ENCODE measurements around the gene TGDS.
"Not testable (repeated sequence)": the region's sequence is repeated elsewhere in the genome, so short reads cannot be mapped to it uniquely, and the experiment has no call there.

The TGDS gene, protein sequence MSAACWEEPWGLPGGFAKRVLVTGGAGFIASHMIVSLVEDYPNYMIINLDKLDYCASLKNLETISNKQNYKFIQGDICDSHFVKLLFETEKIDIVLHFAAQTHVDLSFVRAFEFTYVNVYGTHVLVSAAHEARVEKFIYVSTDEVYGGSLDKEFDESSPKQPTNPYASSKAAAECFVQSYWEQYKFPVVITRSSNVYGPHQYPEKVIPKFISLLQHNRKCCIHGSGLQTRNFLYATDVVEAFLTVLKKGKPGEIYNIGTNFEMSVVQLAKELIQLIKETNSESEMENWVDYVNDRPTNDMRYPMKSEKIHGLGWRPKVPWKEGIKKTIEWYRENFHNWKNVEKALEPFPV

DNA sequence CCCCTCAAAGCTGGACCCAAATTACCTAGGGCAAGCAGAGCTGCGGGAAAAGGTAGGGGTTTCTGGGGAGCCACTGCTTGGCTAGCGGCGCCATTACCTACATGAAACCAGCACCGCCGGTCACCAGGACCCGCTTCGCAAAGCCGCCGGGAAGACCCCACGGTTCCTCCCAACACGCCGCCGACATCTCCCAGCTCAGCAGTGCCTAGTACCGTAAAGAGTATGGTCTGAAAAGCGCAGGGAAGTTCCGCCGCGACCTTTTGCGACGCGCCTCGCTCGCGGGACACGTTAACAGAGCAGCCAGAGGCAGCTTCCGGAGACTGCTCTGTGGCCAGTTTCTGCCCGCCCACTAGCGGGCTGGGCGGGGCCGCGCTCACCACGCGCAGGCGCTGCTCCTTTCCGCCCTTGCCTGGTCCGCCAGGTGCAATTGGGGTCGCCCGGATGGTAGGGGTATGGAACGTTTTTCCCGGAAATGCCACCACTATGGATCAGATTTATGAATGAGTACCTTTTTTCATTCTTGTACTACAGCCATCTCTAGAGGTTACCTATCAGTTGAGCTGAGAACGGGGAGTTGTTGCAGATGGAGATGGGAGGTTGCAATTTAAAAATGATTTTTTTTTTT is at the start of gene TGDS:
Gene TGDS (minus strand): TSS at position 203 of the 625 bp plus-strand sequence. CDS start 16 bp downstream, at position 187.
- peak; percentile 96 for DNase-seq (ENCODE audit: low read depth, low spot score)

DNA sequence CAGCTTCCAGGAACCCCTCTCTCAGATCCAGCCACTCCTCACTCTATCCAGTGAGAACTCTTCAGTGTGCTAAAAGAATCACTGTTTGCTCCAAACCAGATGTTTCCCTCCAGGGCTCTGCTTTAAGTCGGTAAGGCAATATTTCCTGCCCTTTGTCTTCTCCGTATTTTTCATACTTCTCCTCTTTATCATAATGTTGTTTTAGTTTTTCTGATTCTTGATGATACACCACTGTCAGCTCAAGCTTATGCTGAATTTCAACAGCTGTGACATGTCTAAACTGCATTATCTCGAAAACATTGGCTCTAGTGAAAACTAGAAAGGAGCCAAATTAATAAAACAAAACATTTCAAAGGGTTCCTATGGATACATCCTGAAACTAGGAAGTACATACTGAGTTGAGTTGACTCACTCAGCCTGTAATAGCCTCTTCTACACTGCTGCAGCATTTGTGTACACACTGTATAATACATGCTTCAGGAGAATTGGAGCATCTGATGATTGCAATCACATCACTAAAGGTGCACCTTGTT is 45.5 kb upstream of the TGDS start:
- DNase-seq (ENCODE audit: low read depth, low spot score) = peak; percentile 32

GRCh38 chr13:94640721-94641120 is 44.8 kb upstream of the TGDS start:
- no peak for DNase-seq (ENCODE audit: low read depth, low spot score)

- not testable (repeated sequence) for DNase-seq (ENCODE audit: low read depth, low spot score)
Measured at GRCh38 chr13:94637677-94638076, 41.7 kb upstream of the TGDS start.

DNA sequence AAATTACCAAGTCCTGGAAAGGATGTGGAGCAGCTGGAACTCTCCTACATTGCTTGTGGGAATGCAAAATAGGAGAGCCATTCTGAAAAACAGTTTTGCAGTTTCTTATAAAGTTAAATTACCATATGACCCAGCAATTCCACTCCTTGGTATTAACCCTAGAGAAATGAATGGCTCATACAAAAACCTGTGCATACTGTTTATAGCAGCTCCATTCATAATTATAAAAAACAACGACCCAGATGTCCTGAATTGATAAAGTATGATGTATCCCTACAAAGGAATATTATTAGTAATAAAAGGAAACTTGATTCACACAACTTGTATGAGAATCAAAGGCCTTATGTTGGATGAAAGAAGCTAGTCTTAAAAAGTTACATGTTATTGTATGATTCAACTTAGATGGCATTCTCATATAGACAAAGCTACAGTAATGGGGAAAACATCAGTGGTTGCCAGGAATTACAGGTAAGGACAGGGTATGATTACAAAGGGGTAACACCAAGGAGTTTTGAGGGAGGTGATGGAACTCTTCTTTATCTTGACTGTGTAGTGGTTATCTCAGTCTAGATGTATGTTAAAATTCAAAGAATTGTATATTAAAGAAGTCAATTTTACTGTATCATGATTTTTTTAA is 41.1 kb upstream of the TGDS start:
- no peak for DNase-seq (ENCODE audit: low read depth, low spot score)

DNA sequence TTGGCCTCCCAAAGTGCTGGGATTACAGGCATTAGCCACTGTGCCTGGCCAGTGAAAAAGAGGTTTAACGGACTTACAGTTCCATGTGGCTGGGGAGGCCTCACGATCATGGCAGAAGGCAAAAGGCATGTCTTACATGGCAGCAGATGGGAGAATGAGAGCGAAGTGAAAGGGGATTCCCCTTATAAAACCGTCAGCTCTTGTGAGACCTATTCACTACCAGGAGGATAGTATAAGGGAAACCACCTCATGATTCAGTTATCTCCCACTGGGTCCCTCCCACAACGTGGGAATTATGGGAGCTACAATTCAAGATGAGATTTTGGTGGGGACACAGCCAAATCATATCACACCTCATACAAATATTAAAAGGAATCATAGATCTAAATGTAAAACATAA is 40.1 kb upstream of the TGDS start:
- DNase-seq (ENCODE audit: low read depth, low spot score) = not testable (repeated sequence)

DNA sequence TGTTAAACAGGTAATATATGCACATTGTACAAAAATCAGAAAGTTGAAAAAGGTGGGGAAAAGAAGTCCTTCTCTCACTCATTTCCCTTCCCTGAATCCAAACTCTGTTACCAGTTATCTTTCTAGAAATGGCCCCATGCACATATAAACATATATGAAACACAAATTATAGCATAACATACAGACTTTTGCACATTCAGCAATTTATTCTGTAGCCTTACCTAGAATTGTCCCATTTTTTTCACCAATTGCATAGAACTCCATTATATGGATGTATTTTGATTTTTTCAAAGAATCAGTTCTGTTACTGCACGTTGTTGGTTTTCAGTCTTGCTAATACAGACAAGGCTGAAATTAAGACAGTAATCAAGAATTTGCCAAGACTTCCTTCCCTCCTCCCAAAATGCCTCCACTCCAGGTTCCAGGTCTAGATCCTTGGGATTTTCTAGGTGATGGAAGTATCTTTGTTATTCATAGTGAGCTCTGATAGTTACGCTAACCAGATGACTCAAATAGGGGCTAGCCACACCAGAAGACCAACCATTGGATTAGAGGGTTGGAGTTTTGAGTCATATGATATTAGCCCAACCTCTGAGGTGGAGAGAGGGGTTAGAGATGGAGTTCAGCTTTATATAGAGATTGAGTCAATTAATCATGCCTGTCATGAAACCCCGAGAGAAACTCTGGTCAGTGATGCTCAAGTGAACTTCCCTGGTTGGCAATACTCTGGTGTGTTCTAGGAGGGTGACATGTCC is 36.5 kb upstream of the TGDS start:
- no peak for DNase-seq (ENCODE audit: low read depth, low spot score)

- no peak for DNase-seq (ENCODE audit: low read depth, low spot score)
Measured at GRCh38 chr13:94630858-94631257, 34.9 kb upstream of the TGDS start.

DNA sequence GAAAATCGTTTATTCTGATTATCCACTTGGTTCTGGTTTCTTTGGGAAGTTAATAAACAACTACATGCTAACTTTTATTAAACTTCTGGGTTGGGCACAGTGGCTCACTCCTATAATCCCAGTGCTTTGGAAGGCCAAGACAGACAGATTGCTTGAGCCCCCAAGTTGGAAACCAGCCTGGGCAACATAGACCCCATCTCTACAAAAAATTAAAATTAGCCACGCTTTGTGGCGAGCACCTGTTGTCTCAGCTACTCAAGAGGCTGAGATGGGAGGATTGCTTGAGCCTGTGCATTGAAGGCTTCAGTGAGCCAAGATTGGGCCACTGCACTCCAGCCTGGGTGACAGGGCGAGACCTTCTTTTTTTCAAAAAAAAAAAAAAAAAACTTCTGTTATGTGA is 27.4 kb upstream of the TGDS start:
- DNase-seq (ENCODE audit: low read depth, low spot score) = no peak

GRCh38 chr13:94622344-94622743 is 26.4 kb upstream of the TGDS start:
- no peak for DNase-seq (ENCODE audit: low read depth, low spot score)

GRCh38 chr13:94620286-94620896 is 24.4 kb upstream of the TGDS start:
- peak; percentile 68 for DNase-seq (ENCODE audit: low read depth, low spot score)

DNA sequence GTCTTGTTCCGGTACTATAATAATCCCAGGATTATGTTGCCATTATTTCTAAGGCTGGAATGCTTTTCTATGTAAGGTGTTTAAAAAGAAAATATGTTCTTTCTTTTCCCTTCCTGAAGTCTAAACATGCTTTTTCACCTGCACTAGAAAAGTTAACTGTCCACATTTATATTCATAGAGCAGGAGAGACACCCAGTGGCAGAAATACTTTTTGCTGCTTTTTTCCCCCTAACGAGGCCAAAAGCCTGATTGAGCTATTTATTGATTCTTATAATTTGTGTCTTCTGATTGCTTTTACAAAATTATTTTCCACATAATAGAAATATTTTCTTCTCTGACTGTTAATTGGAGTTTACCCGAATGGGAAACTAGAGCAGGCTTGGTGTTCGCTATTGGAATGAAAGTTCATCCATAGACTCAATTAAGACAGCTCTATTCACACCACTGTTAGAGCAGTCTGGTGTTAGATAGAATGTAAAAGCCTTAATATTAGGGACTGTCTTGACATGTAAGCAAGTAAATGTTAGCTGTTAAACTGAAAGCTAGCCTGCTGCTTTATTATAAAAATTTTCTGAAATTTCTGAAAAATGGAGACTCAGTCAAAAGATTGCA is 21.5 kb upstream of the TGDS start:
- peak; percentile 53 for DNase-seq (ENCODE audit: low read depth, low spot score)

DNA sequence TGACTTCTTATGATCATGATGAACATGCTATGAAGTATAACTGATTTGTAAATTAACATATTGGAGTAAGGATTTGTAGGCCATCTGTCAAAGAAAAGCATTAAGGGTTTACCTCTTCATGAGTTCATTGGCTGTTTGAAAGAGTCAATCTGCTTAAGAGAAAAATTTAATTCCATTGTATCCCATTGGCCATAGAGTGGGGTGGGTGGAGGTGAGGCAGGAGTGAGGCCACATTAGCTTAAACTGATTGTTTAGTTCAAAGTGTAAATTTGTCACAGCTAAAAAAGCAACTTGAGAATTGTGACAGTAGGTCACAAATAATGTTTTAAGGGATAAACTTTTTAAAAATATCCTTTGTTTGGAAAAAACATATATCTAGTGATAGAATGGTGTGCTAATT is 17.1 kb upstream of the TGDS start:
- no peak for DNase-seq (ENCODE audit: low read depth, low spot score)

- DNase-seq (ENCODE audit: low read depth, low spot score) = no peak
Measured at GRCh38 chr13:94612050-94612449, 16.1 kb upstream of the TGDS start.

- no peak for DNase-seq (ENCODE audit: low read depth, low spot score)
Measured at GRCh38 chr13:94610475-94610874, 14.5 kb upstream of the TGDS start.

DNA sequence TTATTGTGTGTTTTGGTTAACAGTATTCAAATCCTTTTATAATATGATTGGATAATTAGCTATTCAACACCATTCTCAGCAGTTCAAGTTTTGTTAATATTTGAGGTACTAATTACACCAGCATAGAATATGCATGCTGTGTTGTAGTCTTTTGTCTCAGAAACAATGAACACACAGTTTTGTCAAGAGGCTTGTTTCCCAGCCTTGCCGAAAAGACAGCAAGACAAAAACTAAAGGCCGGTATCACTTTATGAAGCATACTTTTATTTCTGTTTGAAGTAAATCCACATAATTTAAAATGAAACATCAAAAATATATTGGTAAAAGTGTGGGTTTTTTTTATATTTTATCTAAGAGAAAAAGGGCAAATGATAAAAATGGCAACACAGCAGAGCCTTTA is 13.2 kb upstream of the TGDS start:
- DNase-seq (ENCODE audit: low read depth, low spot score) = no peak

DNA sequence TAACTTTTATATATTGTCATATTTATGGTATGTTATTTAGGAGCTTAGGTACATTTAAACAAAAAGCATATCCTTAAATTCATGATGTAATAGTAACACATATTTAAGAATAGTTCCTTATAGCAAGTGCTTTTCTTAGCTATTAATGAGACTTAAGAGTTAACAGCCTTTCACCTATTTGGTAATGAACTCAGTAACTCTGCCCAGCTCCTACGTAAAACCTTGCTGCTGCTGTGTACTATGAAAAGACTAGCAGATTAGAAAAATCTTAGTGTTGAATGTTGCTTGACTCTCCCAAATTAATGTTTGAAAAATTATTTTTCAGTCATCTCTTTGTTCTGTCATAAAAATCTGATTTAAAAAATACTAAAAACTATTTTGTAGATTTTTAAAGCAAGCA is 12.6 kb upstream of the TGDS start:
- no peak for DNase-seq (ENCODE audit: low read depth, low spot score)

DNA sequence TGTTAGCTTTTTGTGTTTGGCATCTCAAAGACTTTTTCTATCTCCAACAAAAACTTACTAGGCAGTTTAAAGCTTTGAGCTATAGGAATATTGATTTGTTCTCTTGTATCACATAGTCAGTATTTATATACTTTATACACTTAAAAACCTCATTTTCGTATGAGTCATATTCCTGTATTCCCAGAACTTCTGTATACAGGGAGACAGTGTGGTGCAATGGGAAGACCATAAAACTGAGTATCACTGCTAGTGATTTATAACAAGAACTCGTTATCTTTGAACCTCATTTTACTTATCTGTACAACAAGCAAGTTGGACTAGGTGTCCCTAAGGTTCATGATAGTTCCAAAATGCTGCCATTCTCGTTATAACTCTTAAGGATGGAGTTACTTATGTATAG is 12.0 kb upstream of the TGDS start:
- DNase-seq (ENCODE audit: low read depth, low spot score) = no peak

DNA sequence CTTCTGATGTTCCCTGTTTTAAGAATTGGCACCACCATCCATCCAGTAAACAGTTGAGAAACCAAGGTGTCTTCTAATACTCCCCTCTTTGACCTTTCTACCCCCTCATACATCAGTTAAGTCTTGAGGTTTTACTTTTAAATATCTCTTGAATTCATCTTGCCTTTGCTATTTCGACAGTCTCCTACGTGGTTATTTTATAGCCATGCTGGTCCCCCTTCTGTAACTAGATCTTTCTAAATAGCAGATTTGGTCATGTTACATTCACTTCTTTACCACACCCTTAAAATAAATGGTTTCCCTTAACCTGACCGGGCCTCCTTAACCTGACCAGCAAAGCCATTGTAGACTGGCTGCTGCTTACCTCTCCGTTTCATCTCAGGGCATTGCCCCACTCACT is 11.1 kb upstream of the TGDS start:
- DNase-seq (ENCODE audit: low read depth, low spot score) = no peak

- DNase-seq (ENCODE audit: low read depth, low spot score) = no peak
Measured at GRCh38 chr13:94602467-94602866, 6.5 kb upstream of the TGDS start.
